Body of pancreas (tissue), 4 donors: ENCODE data around the gene RASSF8.

ENCODE experiments used
- CTCF ChIP-seq, 7 experiments: fragments of 450-650 bp in 4 of 7; fragments of 200-600 bp in 3 of 7; sonication (generic) in 3 of 7; IDR thresholded peaks; one replicate each; pipeline ENCODE4 v1.5.1; 2016 to 2019; ENCODE audit warnings: antibody characterized with exemption in 7 of 7
- POLR2A ChIP-seq, 3 donors: fragments of 450-650 bp; IDR thresholded peaks; one replicate each; pipeline ENCODE4 v1.6.1; 2016; ENCODE audit warnings: antibody characterized with exemption in 3 of 3, mild to moderate bottlenecking in 2 of 3

DNA sequence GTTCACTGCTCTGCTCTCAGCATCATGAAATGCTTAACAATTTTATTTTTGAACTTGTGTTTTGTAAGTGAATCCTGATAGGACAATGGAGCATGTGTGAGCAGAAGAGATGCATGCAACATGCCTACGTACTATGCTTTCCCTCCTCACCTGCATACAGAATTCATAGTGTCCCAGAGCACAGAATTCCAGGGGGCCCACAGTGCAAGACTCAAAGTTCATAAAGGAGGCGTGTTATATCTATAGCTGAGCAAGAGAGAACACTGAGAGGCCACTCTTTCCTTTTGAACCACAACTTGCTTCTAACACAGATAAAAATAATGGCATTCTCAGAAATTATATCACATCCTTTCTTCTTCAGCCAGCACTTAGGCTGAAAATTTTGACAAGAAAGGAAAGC is 137.6 kb downstream of the RASSF8 start:
- TF ChIP-seq CTCF (IDR thresholded peaks at IDR 0.05): no peak
- TF ChIP-seq POLR2A (IDR thresholded peaks at IDR 0.05): no peak
